PFSK-1 (cell line): ENCODE data around the gene CCDC33.

Experiments used
- POLR2AphosphoS5 ChIP-seq: IDR thresholded peaks from 2 replicates; pipeline ENCODE4 v1.6.1; 2012; ENCODE audit warnings: low read depth, mild to moderate bottlenecking, control low read depth, low read length, moderate library complexity
- REST ChIP-seq, 2 experiments: IDR thresholded peaks; 2 replicates each; pipeline versions ENCODE4 v1.6.1 to v1.8.0; 2011 to 2012; ENCODE audit warnings: low read depth in 2 of 2, low read length in 2 of 2, control low read depth in 1 of 2, inconsistent platforms in 1 of 2, mild to moderate bottlenecking in 1 of 2, moderate library complexity in 1 of 2; ENCODE audit not compliant: insufficient read depth in 1 of 2
- SIN3A ChIP-seq: IDR thresholded peaks from 2 replicates; pipeline ENCODE4 v1.6.1; 2012; ENCODE audit warnings: mild to moderate bottlenecking, low read length, moderate library complexity, borderline replicate concordance; ENCODE audit not compliant: insufficient read depth
- TAF1 ChIP-seq: IDR thresholded peaks from 2 replicates; pipeline ENCODE4 v1.6.1; 2012; ENCODE audit warnings: low read length, control low read depth, borderline replicate concordance; ENCODE audit not compliant: insufficient read depth

- TF ChIP-seq POLR2AphosphoS5 (no peak), SIN3A (no peak), REST (IDR thresholded peaks at IDR 0.05; ENCODE audit: insufficient read depth in 1 of 2, low read depth in 2 of 2, low read length in 2 of 2) (no peak), TAF1 (no peak)
These were observed 83.0 kb downstream of the CCDC33 start for GRCh38 chr15:74319138-74319460.
